Prostate gland (tissue), 2 donors: Measurements from ENCODE around the gene MLLT1.

Experiments
- CTCF ChIP-seq, 4 experiments: fragments of 200-600 bp in 2 of 4; fragments of 450-650 bp in 2 of 4; sonication (generic) in 2 of 4; IDR thresholded peaks; 1 replicate in 3 of 4; 2 replicates in 1 of 4; pipeline ENCODE4 v1.5.1; 2016 to 2019; ENCODE audit warnings: antibody characterized with exemption in 4 of 4, mild to moderate bottlenecking in 2 of 4, moderate library complexity in 2 of 4
- POLR2A ChIP-seq: fragments of 450-650 bp; IDR thresholded peaks from one replicate; pipeline ENCODE4 v1.6.1; 2016; ENCODE audit warnings: antibody characterized with exemption, mild to moderate bottlenecking
- POLR2AphosphoS5 ChIP-seq: sonication (generic); formaldehyde crosslinking; IDR thresholded peaks from one replicate; pipeline ENCODE4 v1.6.1; 2017; ENCODE audit warnings: antibody characterized with exemption

GRCh38 chr19:6270076-6270745 is 9.6 kb downstream of the MLLT1 start:
- TF ChIP-seq POLR2AphosphoS5 (no peak), POLR2A (no peak), CTCF (IDR thresholded peaks at IDR 0.05) (no peak)
